ENCODE data around the gene PDZD4.

The PDZD4 gene

GRCh38 chrX:153770601-153771414 lies 59.5 kb downstream of the PDZD4 start:
- DNase-seq (ENCODE audit: low spot score) = no peak

DNA sequence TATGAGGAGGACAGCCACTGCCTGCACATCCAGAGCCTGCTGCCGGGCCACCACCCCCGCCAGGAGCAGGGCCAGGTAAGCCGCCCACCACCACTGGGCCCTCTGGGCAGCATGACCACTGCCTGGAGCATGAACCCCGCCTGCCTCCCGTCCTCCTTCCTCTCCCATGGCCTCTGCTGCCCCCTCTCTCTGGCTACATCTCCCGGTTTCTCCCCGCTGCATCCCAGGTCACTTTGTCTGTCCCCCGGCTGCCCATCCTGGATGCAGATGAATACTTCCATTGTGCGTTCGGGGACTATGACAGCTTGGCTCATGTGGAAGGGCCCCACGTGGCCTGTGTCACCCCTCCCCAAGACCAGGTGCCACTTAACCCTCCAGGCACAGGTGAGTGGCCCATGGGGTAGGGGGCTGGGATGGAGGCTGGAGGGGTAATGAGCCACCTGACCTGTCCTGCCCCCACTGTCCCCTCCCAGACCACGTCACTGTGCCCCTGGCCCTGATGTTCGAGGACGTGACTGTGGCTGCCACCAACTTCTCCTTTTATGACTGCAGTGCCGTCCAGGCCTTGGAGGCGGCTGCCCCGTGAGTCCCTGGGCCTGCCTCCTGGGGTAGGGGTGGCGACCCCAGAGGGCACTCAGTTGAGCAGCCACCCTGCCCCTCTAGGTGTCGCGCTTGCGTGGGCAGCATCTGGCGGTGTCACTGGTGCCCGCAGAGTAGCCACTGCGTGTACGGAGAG lies 60.3 kb downstream of the PDZD4 start:
- DNase-seq (ENCODE audit: low spot score) = no peak

DNA sequence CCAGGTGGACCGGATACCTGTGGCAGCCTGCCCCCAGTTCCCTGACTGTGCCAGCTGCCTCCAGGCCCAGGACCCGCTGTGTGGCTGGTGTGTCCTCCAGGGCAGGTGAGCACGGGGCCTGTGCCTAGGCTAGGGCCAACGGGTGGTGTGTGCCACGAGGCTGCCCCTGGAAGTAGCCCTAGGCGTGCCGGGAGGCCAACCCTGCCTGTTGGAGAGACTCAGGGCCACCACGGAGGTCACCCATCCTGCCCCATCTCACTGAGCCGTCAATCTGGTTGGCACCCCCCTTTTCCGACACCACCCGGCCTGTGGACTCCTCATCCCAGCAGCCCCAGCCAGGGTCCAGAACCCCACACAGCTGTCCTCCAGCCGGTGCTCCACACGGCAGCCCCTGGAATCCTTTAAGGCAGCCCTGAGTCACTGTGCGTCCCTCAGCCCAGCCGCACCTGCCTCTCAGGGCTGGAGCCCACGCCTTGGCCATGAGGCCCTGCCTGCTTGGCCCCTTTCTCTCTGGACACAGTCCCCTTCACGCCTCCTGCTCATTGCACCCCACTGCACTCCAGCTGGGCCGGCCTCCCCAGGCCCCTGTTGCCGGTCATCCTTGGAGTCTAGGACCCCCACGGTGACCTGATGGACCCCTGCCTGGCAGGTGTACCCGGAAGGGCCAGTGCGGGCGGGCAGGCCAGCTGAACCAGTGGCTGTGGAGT lies 61.0 kb downstream of the PDZD4 start:
- DNase-seq (ENCODE audit: low spot score) = no peak

DNA sequence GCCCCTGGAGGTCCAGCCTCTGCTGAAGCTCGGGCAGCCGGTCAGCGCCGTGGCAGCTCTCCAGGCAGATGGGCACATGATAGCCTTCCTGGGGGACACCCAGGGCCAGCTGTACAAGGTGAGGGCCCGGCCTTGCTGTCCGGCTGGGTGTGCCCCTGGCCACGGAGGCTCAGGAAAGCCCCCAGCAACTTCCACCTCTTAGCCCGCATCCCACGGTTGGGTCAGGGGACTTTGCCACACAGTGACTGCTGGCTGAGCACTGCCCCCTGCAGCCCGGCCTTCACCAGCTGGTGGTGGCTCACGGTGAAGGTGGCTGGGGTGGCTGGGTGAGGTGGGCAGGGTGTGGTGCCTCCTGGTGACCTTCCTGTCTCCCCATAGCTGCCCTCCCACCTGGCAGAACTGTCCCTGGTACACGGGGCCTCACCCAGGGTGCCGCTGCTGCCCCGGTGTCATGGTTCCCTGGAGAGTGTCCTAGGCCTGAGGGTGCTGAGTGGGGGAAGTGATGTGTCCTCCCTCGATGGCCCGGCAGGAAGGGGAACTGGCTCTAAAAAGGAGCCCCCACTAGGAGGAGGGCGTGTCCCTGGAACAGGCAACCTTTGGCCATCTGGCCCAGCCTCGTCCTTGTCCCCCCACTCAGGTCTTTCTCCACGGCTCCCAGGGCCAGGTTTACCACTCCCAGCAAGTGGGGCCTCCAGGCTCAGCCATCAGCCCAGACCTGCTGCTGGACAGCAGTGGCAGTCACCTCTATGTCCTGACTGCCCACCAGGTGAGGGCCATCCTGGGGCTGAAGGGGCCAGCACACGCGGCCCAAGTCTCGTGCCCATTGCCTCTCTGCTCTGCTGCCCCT lies 61.8 kb downstream of the PDZD4 start:
- DNase-seq (ENCODE audit: low spot score) = no peak

GRCh38 chrX:153767674-153768055 lies 62.7 kb downstream of the PDZD4 start:
- DNase-seq (ENCODE audit: low spot score) = no peak

GRCh38 chrX:153766871-153767673 lies 63.3 kb downstream of the PDZD4 start:
- no peak for DNase-seq (ENCODE audit: low spot score)

DNA sequence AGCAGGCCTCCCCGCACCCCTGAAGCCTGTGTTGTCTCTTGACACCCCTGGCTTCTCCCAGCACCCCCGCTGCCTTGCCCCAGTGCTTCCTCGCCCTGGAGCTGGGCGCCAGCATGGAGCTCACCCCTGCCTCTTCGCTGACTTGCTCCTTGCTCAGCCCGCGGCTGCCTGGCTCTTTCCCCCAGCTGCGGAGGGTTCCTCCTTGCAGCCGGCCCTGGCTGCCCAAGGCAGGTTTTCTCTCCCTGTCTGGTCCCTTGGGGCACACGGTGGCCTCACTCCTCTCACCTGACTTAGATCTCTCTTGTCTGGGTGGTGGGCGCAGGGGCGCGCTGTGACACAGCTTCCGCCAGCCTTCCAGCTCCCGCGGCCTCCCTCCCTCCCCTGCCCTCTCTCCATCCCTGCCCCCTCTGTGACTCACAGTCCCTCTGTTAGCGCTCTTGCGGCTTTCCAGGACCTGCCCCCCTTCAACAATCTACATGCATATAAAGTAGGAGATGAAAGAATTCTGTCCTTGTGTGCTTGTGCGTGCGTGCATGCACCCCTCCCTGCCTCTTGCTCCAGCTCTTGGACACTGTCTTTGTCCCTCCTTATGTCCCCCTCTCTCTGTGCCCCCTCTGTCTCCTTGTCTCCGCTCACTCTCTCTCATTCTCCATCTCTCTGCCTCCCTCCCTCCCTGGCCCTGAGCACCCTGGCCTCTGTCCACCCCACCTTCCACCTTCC lies 64.1 kb downstream of the PDZD4 start:
- DNase-seq (ENCODE audit: low spot score) = peak; percentile 65

GRCh38 chrX:153765138-153766079 lies 64.9 kb downstream of the PDZD4 start:
- DNase-seq (ENCODE audit: low spot score) = peak; percentile 46

DNA sequence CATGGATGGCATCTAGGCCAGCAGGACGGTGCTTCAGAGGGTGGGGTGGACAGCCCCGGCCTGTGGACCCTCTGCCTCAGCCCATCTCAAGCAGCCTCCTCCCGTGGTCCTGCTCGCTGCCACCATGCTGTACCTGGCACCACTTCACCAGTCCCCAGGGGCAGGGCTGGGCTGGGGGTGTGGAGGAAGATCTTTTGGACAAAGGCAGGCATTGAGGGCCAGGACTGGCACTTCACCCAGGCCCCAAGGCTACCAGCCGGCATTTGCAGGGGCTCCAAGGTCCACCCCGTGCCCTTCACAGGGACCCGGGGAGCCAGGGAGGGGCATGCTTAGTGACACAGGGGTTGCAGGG lies 65.6 kb downstream of the PDZD4 start:
- peak; percentile 35 for DNase-seq (ENCODE audit: low spot score)

DNA sequence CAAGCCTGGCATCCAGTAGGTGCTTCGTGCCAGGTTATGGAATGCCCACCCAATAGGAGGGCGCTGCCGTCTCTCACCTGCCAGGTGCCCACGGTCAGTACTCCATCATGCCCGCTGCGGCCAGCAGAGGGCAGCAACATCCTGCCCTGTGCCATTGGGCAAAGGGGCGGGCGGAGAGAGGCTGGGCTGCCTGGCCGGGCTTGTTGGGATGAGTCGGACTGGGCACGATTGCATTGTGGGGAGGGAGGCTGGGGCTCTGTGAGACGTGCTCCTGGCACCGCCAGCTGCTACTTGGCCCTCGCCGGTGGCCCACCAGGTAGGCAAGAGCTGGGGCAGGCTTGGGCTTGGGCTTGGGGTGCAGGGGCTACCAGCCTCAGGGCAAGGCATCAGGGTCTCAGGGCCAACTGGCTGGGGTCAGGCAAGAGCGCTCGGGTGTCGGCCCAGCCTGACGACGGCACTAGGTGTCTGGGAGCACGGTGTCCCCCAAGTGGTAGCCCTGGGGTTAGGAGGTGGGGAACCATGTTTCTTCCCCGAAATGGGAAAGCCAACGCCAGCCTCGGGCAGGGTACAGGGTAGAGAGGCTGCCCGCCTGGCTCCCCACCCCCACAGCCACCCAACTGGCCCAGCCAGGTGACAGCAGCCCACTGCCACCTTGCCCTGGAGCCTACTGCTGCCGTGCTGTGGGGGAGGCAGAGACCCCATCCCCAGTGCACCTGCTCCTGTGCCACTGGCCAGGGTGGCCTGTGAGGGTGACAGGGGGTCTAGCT lies 66.2 kb downstream of the PDZD4 start, which contains the start of gene PLXNB3:
Gene PLXNB3, plus strand, starts transcription at position 261 of the 767 bp plus-strand sequence. CDS start 1,287 bp downstream, outside the sequence.
- peak; percentile 79 for DNase-seq (ENCODE audit: low spot score)

DNA sequence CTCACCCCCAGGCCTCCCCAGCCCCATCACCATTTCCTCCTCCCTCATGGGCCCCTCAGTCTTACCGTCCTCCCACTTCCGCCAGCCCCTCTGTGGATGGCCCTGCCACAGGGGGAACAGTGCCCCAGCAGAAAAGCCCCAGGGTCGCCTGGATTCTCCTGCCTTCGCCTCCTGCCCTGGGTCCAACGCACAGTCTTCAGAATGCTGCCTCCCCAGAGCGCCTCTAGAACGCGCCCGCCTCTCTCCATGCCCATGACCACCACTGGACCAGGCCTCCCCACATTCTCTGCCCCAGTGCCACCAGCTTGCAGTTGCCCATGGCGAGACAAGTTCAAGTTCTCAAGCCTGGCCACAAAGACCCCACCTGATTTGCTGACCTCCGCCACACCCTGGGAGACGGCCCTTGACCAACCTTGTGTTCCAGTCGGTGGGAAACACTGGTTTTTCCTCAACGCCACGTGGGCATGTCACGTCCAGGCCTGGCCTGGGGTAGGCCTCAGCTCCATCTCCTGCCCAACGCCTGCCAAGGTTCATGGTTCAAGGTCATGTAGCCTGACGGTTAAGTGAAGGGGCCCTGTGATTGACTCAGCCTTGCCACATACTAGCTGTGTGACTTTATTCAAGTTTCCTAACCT lies 66.9 kb downstream of the PDZD4 start:
- no peak for DNase-seq (ENCODE audit: low spot score)

DNA sequence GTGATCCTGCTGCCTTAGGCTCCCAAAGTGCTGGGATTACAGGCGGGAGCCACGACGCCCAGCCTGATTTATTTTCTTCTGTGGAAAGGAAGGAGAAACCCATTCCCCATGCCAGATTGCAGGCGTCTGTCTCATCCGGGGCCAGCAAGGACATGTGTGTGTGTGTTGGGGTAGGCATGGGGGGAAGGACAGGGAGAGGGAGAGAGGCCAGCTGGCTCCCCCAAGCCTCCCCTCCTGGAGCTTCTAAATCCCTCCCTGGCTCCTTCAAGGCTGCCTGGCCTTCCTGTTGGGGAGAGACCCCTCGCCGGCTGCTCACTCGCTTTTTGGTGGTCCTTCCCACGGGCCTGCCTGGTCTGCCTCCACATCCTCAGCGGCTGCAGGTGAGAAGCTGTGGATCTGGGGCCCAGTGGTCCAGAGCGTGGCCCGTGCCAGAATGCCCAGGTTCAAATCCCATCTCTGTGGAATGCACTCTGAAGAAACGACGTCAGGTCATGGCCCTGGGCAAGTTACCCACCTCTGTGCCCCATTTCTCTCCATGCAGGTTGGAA lies 67.6 kb downstream of the PDZD4 start:
- DNase-seq (ENCODE audit: low spot score) = no peak

DNA sequence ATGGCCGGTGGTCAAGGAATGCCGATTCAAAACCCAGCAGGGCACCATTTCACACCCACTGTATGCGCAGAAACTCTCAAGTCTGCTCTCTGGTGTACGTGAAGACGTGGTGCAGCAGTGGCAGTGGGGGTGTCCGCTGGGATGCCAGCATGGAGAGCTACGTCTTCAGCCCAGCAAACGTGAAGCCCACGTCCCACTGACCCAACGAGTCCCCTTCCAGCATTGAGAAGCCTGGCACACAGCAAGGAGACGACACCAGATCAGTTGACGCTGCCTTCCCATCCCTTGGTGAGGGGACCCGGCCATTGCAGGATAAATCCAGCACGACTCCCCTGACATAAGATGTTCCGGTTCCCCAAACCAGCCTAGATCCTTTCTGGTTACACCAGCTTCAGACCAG lies 68.5 kb downstream of the PDZD4 start:
- DNase-seq (ENCODE audit: low spot score) = no peak

GRCh38 chrX:153755136-153755535 lies 75.2 kb downstream of the PDZD4 start:
- no peak for DNase-seq (ENCODE audit: low spot score)
